T-helper 1 cell (primary cell): ENCODE data around the gene GALT.

Experiments used
- DNase-seq, 5 donors: peaks; one replicate each; pipeline ENCODE4 v3.0.0-alpha.2; 2012 to 2020

The GALT gene

DNA sequence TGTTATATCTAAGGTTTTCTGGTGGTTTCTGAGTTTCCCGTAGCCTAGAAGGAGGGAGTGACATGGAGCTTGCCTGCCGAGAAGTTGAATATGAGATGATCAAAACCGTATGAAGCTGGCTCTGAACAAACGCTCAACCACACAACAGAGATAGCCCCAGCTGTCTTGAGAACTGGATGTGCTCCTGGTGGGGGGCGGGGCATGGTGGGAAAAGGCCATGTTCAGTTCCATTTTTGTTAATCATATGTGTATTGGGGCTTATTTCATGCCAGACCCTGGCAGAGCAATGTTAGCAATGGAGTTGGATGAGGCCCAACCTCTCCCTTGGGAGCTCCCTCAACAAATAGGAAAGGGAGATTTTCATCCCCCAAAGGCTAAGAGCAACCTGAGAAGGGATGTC lies 39.8 kb downstream of the GALT start:
- no peak for DNase-seq

DNA sequence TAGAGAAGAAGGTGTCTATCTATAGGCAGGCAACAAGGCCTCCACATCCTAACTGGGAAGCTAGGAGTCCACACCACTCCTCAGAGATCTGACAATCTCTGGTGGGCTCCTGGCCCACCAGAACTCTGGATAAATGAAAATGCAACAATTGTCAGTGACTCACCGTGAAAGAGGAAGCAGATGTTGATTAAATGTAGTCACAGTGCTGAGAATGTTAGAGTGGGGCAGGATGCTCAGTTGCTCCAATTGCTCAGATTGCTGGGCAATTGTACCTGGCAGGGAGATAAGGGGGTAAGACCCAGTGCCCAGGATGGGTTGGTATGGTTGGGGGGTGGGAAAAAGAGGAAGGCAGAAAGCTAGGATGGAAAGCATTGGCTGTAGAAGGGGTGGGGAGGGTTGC lies 40.3 kb downstream of the GALT start:
- no peak for DNase-seq

DNA sequence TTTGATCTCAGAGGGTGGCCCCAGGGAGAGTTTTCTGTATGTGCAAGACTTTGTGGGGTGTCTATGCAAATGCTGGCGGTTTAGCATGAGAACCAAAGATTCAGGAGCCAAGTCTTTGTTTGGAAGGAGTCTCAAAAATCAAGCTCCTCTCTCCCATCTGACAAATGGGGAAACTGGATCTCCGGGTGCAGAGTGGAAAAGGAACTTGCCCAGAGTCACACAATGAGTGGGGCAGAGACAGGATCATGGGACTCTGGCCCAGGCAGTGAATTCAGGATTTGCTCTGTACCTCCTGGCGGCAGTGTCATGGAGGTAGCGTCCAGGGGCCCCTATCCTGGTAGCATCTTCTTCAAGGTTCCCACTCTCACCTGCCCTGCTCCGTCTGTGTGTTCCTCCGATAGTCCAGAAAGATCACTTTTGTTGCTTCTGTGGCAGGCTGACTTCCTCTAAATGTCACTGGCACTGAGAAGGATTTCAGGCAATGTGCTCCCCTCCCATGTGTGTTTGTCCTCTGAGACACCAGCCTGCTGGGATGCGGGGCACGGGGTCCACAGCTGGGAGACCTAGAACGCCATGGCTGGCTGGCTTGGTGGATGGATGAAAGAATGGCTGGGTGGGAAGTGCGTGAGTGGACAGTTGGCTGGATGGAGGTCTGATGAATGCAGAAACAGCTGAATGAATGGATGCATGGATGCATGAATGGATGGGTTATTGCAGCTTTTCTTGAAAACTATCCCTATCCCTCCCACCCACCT lies 41.0 kb downstream of the GALT start:
- DNase-seq: no peak

DNA sequence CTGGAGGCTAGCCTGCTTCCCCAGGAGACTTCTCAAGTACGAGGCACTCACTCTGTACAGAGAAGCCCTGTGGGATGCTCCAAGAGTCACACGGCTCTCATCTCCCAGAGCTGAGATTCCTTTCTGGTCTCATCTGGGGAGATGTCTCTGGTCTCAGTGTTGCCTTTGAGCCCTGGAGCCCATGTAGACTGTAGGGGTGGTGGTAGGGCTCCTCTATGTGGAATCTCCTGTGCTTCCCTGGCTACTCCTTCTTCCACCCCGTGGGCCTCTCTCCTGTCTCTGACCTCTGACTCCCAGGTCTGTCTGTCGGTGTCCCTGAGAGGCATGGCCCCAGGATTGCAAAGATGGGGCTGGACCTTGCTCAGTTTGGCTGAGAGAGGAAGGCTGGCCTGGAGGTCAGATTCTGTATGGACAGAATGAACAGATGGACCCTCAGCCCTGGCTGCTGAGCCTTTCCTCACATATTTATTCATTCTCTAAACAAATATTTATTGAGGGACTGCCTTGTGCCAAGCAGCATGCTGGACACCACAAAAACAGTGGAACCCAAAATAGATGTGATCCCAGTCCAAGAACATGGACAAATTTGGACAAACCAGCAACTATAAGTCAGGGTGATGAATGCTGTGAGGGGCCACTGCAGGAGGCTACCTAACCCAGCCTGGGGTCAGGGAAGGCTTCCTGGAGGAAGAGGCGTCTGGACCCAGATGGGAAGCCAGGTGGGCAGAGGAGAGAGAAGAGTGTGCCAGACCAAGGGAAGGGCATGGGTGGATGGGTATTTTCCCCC lies 42.0 kb downstream of the GALT start:
- DNase-seq: no peak

DNA sequence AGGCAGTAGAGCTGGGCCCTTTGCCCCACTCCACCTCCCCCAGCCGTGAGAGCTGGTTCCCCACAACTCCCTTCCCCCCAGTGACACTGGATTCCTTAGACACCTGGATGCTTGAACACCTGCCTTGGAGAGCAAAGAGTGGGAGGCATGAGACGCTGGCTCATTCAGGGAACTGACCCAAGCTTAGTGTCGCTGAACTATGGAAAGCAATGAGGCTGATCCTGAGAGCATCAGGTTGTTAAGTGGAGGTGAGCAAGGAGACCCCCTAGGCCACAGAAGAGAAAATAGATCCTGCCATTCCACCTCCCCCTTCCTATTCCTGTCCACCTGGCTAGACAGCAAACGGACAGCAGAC lies 42.6 kb downstream of the GALT start:
- no peak for DNase-seq

DNA sequence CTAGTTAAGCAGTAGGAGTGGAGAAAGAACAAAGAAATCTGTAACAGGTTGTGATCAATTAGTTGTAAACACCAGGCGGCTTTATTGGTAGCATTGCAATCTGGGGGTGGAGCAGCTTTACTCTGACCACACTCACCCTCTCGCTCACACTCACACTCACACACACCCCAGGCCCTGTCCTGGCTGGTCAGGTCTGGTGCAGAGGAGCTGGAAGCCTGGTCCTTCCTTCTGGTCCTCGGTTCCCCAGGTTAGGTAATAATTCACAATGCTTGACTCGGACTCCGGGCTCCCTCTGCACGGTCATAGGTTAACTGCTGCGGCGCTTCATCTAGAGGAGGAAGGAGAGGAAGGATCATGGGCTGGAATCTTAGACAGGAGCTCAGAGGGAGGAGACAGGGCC lies 43.0 kb downstream of the GALT start:
- no peak for DNase-seq

DNA sequence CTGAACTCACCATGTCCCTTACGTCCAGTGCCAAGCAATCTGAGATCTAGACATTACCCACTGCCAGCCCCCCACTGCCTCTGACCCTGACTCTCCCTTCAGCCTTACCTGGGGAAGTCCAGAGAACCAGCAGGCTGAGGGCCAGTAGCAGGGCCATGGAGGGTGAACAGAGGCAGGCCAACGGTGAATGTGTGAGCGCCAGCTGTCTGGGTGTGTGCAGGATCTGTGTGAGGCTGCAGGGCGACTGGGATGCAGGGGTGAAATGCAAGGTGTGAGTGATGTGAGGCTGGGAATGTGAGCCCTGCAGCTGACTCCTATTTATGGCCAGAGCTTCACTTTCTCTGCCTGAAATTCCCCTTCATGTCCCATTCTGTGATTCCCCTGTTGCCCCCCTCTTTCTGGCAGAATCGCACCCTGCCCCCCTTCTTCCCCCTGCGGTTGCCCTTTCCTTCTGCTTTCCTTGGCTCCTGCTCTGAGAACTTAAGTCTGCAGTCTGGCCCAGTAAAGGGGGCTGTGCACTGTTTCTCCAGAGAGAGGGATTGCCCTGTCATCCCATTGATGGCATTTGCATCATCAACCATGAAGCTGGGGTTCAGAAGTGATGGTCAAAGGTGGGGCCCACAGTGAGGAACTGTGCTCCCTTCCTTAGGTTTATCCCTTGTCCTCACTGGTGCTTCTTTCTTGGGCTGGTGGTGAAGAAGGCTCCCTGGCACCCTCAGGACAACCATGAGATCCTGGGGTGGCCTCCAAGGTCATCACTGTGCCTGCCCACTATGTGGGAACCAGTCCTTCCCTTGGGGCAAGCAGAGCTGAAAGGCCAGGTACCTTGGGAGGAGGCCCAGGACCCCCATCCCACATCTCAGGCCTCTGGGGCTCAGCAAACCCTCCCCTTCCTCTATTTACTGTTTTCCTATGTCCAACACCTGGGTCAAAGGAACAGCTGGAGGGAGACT lies 44.8 kb downstream of the GALT start, which contains the start of gene CCL19:
Gene CCL19 (minus strand): TSS at position 294 of the 953 bp plus-strand sequence. CDS start 137 bp downstream, at position 157.
- DNase-seq: no peak

DNA sequence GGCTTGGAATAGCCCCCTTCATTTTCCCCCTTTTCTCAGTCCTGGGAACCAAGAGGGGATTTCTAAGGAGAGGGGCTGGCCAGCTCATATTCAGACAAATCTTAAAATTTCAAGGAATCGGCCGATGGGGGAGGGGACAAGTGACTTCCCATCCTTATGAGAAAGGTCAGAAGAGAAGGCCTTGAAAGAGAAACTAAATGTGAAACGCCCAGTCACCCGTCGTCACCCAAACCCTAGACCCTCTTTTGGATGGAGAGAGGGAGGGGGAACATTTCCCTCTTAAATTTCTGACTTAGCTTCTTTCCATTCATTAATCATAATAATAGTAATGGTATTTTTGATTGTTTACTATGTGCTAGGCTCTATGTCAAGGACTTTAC lies 45.5 kb downstream of the GALT start:
- no peak for DNase-seq

DNA sequence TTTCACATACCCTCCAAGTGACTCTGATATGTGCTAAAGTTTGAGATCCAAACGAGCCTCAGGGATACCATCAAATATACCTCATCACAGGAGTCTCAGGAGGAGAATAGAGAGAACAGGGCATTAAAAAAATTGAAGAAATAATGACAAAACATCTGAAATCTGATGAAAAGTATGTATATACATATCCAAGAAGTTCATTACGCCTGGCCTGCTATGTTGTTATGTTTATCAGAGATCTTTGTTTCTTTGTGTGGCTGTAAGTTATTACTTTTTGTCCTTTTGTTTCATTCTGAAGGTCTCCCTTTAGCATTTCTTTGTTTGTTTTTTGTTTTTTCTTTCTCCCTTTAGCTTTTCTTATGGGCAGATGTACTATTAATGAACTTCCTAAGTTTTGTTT lies 47.1 kb downstream of the GALT start:
- DNase-seq: no peak

DNA sequence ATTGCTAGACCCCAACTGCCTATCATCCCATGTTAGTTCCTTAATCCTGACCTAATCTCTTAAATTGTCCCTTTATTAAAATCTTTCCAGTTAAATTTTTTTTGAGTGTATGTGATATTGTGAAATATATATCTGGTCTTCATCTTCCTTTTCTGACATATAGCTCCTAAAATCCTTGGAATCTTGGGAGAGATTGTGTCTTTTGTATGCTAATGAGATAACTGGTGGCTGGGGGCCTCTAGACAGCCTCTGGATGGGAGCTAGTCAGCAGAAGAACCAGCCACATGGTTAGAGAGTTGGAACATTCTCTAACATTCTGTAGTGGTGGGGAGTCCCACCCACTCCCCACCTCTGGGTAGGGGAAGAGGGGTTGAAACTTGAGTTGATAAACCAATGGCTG lies 48.3 kb downstream of the GALT start:
- DNase-seq: no peak
